ENCODE measurements around the gene HSD11B2. TPM values are rescaled to one million over a fixed set of nuclear protein-coding genes. Genes with fewer than 3 reads are reported as not detected.

Gene HSD11B2
- total and polyA plus RNA-seq, 2 experiments from 2014 or later: 0.93 to 2.3 TPM

DNA sequence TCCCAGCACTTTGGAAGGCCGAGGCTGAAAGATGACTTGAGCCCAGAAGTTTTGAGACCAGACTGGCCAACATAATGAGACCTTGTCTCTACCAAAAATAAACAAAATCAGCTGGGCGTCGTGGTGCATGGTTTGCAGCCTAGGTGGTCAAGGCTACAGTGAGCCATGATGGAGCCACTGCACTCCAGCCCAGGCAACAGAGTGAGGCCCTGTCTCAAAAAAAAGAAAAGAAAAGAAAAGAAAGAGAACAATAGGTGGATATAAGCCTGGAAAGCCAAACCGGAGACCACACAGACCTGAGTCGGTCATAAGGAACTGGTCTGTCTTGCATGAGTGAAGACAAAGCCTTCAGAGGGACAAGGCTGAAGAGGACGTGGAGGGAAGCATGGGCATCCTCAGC, 35.7 kb downstream of the HSD11B2 start:
- Histone ChIP-seq H3K36me3 (replicated peaks; ENCODE audit: insufficient read depth, low read depth) (no peaks in the 10 kb centered on the region), H3K9me3 (ENCODE audit: low read depth) (no peaks in the 10 kb centered on the region), H4K20me1 (ENCODE audit: insufficient read depth, poor library complexity, severe bottlenecking) (peaks cover 98% of the 10 kb centered on the region), H3K9me2 (replicated peaks; ENCODE audit: insufficient read depth) (no peaks in the 10 kb centered on the region), H3K4me1 (ENCODE audit: insufficient read depth) (peaks cover 16% of the 10 kb centered on the region), H3K79me2 (peaks cover 96% of the 10 kb centered on the region), H2AFZ (no peak overlapping the region), H3K4me3 (no peak overlapping the region), H3K4me2 (no peak overlapping the region), H3K27ac (no peak overlapping the region), H3K27me3 (no peaks in the 10 kb centered on the region)
- DNase-seq (ENCODE audit: low spot score): no peak
- 84% methylated on average over 6 of the region's 6 CpGs for WGBS (ENCODE audit: low lambda C conversion rate, missing lambda C conversion rate)
- no peak for TF ChIP-seq EZH2phosphoT487 (IDR thresholded peaks at IDR 0.05; ENCODE audit: low read depth, severe bottlenecking, unreplicated experiment)
- TF ChIP-seq EZH2 (IDR thresholded peaks at IDR 0.05; ENCODE audit: borderline replicate concordance): no peak
- TF ChIP-seq, protein P1, sequence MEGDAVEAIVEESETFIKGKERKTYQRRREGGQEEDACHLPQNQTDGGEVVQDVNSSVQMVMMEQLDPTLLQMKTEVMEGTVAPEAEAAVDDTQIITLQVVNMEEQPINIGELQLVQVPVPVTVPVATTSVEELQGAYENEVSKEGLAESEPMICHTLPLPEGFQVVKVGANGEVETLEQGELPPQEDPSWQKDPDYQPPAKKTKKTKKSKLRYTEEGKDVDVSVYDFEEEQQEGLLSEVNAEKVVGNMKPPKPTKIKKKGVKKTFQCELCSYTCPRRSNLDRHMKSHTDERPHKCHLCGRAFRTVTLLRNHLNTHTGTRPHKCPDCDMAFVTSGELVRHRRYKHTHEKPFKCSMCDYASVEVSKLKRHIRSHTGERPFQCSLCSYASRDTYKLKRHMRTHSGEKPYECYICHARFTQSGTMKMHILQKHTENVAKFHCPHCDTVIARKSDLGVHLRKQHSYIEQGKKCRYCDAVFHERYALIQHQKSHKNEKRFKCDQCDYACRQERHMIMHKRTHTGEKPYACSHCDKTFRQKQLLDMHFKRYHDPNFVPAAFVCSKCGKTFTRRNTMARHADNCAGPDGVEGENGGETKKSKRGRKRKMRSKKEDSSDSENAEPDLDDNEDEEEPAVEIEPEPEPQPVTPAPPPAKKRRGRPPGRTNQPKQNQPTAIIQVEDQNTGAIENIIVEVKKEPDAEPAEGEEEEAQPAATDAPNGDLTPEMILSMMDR (IDR thresholded peaks at IDR 0.05; ENCODE audit: poor library complexity): no peak

DNA sequence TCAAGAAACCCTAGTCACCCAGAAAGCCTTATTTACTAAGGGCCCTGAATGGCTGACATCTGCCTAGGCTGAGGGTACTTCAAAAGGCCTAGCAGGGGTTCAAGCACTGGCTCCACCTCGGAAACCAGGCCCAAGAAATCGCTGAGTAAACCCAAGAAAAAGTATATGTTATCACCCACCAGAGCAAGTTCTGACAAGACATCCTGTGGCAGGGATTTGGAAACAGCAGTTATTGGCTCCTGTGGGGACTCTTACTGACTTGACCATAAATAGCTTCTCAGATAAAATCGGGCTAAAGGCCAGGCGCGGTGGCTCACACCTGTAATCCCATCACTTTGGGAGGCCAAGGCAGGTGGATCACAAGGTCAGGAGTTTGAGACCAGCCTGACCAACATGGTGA, 37.8 kb downstream of the HSD11B2 start:
- H3K4me2 ChIP-seq: no peak overlapping the region
- no peaks in the 10 kb centered on the region for H3K27me3 ChIP-seq
- no peak overlapping the region for H3K4me3 ChIP-seq
- H3K4me1 ChIP-seq (ENCODE audit: insufficient read depth): peaks cover 3% of the 10 kb centered on the region
- TF ChIP-seq EZH2 (IDR thresholded peaks at IDR 0.05; ENCODE audit: borderline replicate concordance) (no peak), EZH2phosphoT487 (IDR thresholded peaks at IDR 0.05; ENCODE audit: low read depth, severe bottlenecking, unreplicated experiment) (no peak)
- TF ChIP-seq, protein P1 (IDR thresholded peaks at IDR 0.05; ENCODE audit: poor library complexity): no peak
- H4K20me1 ChIP-seq (ENCODE audit: insufficient read depth, poor library complexity, severe bottlenecking): peaks cover 98% of the 10 kb centered on the region
- 89% methylated on average over 5 of the region's 5 CpGs for WGBS (ENCODE audit: low lambda C conversion rate, missing lambda C conversion rate)
- no peaks in the 10 kb centered on the region for H3K9me2 ChIP-seq (replicated peaks; ENCODE audit: insufficient read depth)
- peaks cover 96% of the 10 kb centered on the region for H3K79me2 ChIP-seq
- no peaks in the 10 kb centered on the region for H3K9me3 ChIP-seq (ENCODE audit: low read depth)
- no peak overlapping the region for H2AFZ ChIP-seq
- DNase-seq (ENCODE audit: low spot score): no peak
- no peaks in the 10 kb centered on the region for H3K36me3 ChIP-seq (replicated peaks; ENCODE audit: insufficient read depth, low read depth)
- H3K27ac ChIP-seq: no peak overlapping the region

DNA sequence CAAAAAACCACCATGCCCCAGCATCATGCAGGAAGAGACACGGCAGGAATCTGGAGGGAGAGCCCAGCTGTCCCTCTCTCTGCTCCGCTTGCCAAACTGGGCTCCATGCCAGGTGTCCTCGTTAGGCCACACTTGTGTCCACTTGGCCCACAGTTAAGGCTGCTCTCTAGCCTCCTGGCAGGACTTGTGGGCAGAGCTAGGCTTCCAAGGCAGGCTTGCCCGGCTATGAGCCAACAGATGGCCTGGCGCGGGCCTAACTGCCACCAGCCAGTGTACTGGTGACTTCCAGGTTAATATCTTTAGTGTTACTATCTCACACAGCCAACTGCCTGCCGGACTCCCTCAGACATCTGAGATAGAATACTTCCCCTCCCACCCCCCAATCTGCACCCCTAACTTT, 39.4 kb downstream of the HSD11B2 start:
- no peak overlapping the region for H3K27ac ChIP-seq

More for the DNA sequence above, 39.4 kb downstream of the HSD11B2 start:
- H3K4me3 ChIP-seq: no peak overlapping the region
- peaks cover 96% of the 10 kb centered on the region for H3K79me2 ChIP-seq
- no peak for TF ChIP-seq EZH2 (IDR thresholded peaks at IDR 0.05; ENCODE audit: borderline replicate concordance)
- TF ChIP-seq EZH2phosphoT487 (IDR thresholded peaks at IDR 0.05; ENCODE audit: low read depth, severe bottlenecking, unreplicated experiment): no peak
- TF ChIP-seq, protein P1 (IDR thresholded peaks at IDR 0.05; ENCODE audit: poor library complexity): no peak
- H2AFZ ChIP-seq: no peak overlapping the region
- H4K20me1 ChIP-seq (ENCODE audit: insufficient read depth, poor library complexity, severe bottlenecking): peaks cover 97% of the 10 kb centered on the region
- no peak overlapping the region for H3K4me2 ChIP-seq
- no peaks in the 10 kb centered on the region for H3K9me2 ChIP-seq (replicated peaks; ENCODE audit: insufficient read depth)
- H3K9me3 ChIP-seq (ENCODE audit: low read depth): no peaks in the 10 kb centered on the region
- H3K4me1 ChIP-seq (ENCODE audit: insufficient read depth): peaks cover 3% of the 10 kb centered on the region
- 94% methylated on average over 7 of the region's 7 CpGs for WGBS (ENCODE audit: low lambda C conversion rate, missing lambda C conversion rate)
- H3K27me3 ChIP-seq: no peaks in the 10 kb centered on the region
- DNase-seq (ENCODE audit: low spot score): no peak
- H3K36me3 ChIP-seq (replicated peaks; ENCODE audit: insufficient read depth, low read depth): no peaks in the 10 kb centered on the region
